ENCODE measurements around the gene HSFX1.
A peak's percentile ranks its signal among the peaks of the same experiment; 100 is the strongest.

The HSFX1 gene

DNA sequence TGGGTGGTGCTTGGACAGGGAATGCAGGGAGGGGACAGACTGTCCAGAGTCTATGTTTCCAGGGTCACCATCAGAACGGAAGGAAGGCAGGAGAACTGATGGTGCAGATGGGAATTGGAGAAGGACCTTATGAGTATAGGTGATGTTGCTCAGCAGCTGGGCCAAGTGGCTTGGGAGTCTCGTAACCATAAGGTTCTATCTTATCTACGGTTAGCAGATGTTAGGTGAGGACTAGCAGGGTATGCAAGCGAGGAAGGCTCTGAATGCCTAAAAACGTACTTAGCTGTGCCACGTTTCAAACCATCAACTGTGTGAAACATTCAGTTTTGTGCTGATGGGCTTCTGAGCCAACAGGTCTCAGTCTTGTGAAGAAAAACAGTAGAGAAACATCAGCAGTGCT is 30.2 kb downstream of the HSFX1 start:
- DNase-seq (ENCODE audit: low read depth in 1 of 2, low spot score in 1 of 2), result no peak

DNA sequence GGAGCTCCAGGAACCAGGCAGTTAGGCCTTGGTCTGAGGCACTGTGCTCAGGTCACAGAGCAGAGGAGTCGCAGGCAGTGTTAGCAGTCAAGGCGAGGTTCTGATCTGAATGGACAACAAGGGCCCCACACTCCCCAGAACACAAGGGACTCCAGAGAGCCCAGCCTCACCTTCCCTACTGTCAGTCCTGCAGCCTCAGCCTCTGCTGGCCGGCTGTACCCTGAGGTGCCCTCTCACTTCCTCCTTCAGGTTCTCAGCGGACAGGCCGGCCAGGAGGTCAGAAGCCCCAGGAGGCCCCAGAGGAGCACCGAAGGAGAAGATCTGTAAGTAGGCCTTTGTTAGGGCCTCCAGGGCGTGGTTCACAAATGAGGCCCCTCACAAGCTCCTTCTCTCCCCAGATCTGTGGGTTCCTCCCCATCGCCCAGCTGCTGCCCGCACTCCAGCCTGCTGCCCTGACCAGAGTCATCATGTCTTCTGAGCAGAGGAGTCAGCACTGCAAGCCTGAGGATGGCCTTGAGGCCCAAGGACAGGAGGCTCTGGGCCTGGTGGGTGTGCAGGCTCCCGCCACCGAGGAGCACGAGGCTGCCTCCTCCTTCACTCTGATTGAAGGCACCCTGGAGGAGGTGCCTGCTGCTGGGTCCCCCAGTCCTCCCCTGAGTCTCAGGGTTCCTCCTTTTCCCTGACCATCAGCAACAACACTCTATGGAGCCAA is 34.0 kb downstream of the HSFX1 start:
- no peak for DNase-seq (ENCODE audit: low read depth in 1 of 2, low spot score in 1 of 2)

DNA sequence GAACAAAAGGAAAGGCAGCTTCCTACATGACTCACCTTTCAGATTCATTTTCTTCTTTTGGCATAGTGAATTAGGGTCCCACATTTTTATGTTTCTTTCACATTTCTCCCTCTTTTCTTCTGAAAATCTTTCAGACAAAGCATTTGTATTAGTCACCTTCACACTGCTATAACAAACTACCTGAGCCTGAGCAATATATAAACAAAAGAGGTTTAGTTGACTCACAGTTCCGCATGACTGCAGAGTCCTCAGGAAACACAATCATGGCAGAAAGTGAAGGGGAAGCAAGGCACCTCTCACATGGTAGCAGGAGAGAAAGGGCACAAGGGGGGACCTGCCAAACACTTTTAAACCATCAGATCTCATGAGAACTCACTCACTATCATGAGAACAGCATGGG is 44.8 kb downstream of the HSFX1 start:
- no peak for DNase-seq (ENCODE audit: low read depth in 1 of 2, low spot score in 1 of 2)

DNA sequence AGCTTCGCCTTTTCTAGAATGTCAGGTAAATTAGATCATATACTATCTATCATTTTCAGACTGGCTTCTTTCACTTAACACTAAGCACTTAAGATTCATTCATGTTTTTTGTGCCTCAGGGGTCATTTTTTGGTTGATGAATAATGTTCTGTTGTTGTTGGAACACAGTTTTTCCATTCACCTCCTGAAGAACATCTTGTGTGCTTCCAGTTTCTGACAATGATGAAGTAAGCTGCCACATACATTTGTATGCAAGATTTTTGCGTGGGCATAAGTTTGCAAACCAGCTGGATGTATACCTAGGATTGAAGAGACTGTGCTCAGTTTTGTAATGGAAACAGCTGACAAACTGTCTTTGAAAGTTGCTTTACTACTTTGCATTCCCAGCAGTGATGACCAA is 45.5 kb downstream of the HSFX1 start:
- no peak for DNase-seq (ENCODE audit: low read depth in 1 of 2, low spot score in 1 of 2)

DNA sequence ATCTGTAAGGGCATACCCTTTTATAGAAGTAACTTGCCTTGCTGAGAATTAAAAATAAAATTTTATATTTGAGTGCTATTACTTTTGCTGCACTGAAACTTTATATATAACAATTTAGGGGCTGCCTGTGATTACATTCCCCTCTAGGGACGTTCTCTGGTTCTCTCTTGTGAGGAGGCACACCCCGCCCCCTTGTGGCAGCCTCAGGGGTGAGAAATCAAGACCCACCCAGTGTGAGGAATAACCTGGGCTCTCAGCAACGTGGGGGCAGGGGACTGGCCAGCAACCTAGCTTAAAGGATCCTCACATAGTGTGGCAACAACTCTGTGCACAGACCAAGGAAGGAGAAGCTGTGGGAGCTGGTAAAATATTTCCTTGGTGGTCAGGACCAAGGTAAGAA is 51.6 kb downstream of the HSFX1 start:
- DNase-seq (ENCODE audit: low read depth in 1 of 2, low spot score in 1 of 2), result peak; percentile 3 to 21

Data from activated CD4-positive, alpha-beta T cell treated with anti-CD3 and anti-CD28 coated beads, Interleukin-2, amount 50 U/mL, for 24 hours (primary cell).